HepG2 (cell line): ENCODE results near the gene TFDP2. TPM values are rescaled to one million over a fixed set of nuclear protein-coding genes. Genes with fewer than 3 reads are reported as not detected.

ENCODE experiments used
- ATAC-seq: fragments of 200-7000 bp; cut with Tn5 transposase; 3 replicates; pipeline ENCODE4 v1.9.1; 2020; ENCODE audit warnings: mild to moderate bottlenecking, moderate library complexity
- BruUV-seq: library from RNA; stranded (reverse); fragments of 400-500 nt; replicated peaks from 2 replicates; lab custom pipeline; 2021; lab: Mats Ljungman, UMichigan
- CTCF ChIA-PET: fragments of 300-600 bp; formaldehyde crosslinking; extraction: SDS; loops from one replicate; lab custom pipeline; 2021; ENCODE audit warnings: low total read pairs, inconsistent platforms, low intra/inter-chr PET ratio; lab: Yijun Ruan, JAX
- POLR2A ChIA-PET: fragments of 350-600 bp; sonication (Branson Sonifier 250); formaldehyde crosslinking; loops from one replicate; lab custom pipeline; 2020; ENCODE audit warnings: antibody characterized with exemption, inconsistent platforms; lab: Yijun Ruan, JAX
- DNase-seq: peaks from one replicate; pipeline ENCODE4 v3.0.0-alpha.2; 2015; ENCODE audit warnings: low spot score
- FAIRE-seq: peaks from 3 replicates; lab custom pipeline; 2011; peaks lifted over from hg19 to GRCh38; lab: Jason Lieb, UNC
- H2AFZ ChIP-seq: one replicate; pipeline ENCODE4 v1.6.1; 2011; ENCODE audit warnings: low read length, inconsistent platforms
- H3K27ac ChIP-seq: fragments of 300-600 bp; 3 replicates; pipeline ENCODE4 v1.8.0; 2011; ENCODE audit warnings: mixed run types, mild to moderate bottlenecking, mixed read lengths, low read length, inconsistent platforms; ENCODE audit not compliant: insufficient read depth; ENCODE audit errors: extremely low read length
- H3K27me3 ChIP-seq, 2 experiments: fragments of 200-600 bp in 1 of 2; 2 replicates in 1 of 2; 3 replicates in 1 of 2; pipeline versions ENCODE4 v1.6.0 to v1.8.0; 2011; ENCODE audit warnings: low read length in 2 of 2, mild to moderate bottlenecking in 2 of 2, moderate library complexity in 2 of 2, inconsistent platforms in 1 of 2; ENCODE audit not compliant: insufficient read depth in 2 of 2, control insufficient read depth in 1 of 2
- H3K36me3 ChIP-seq, 2 experiments: fragments of 200-600 bp in 1 of 2; replicated peaks in 1 of 2; 2 replicates in 1 of 2; 3 replicates in 1 of 2; pipeline versions ENCODE4 v1.5.1 to v1.8.0; 2011; ENCODE audit warnings: low read length in 2 of 2, inconsistent platforms in 1 of 2; ENCODE audit not compliant: insufficient read depth in 2 of 2, control insufficient read depth in 1 of 2
- H3K4me1 ChIP-seq: 2 replicates; pipeline ENCODE4 v1.5.1; 2012; ENCODE audit warnings: low read length, inconsistent platforms; ENCODE audit not compliant: insufficient read depth
- H3K4me2 ChIP-seq: 2 replicates; pipeline ENCODE4 v1.6.0; 2011; ENCODE audit warnings: low read depth, low read length, inconsistent platforms
- H3K4me3 ChIP-seq, 3 experiments: fragments of 200-600 bp in 1 of 3; sonication (generic), shearing (Covaris generic) in 1 of 3; replicated peaks in 1 of 3; 2 replicates each; pipeline ENCODE4 v1.5.1; 2011 to 2016; ENCODE audit warnings: low read length in 3 of 3, inconsistent platforms in 2 of 3, low read depth in 2 of 3, mild to moderate bottlenecking in 2 of 3, control low read depth in 1 of 3, mixed read lengths in 1 of 3; ENCODE audit not compliant: insufficient read depth in 1 of 3
- H3K79me2 ChIP-seq: one replicate; pipeline ENCODE4 v1.6.1; 2011; ENCODE audit warnings: low read length, inconsistent platforms; ENCODE audit not compliant: insufficient read depth
- H3K9ac ChIP-seq: 2 replicates; pipeline ENCODE4 v1.6.0; 2011; ENCODE audit warnings: mild to moderate bottlenecking, low read depth, low read length, inconsistent platforms; ENCODE audit not compliant: insufficient read depth
- H3K9me3 ChIP-seq: 2 replicates; pipeline ENCODE4 v1.5.1; 2012; ENCODE audit warnings: mild to moderate bottlenecking, low read length
- H4K20me1 ChIP-seq: 2 replicates; pipeline ENCODE4 v1.6.0; 2011; ENCODE audit warnings: inconsistent platforms, mild to moderate bottlenecking, low read length, moderate library complexity; ENCODE audit not compliant: insufficient read depth
- CBX5 ChIP-seq: sonication (generic); formaldehyde crosslinking; IDR thresholded peaks from 2 replicates; pipeline ENCODE4 v1.4.0; 2020; ENCODE audit warnings: missing genetic modification reagents, borderline replicate concordance
- CENPT ChIP-seq: sonication (generic); formaldehyde crosslinking; IDR thresholded peaks from 2 replicates; pipeline ENCODE4 v1.8.0; 2022; ENCODE audit warnings: low read depth, mild to moderate bottlenecking, moderate library complexity, missing genetic modification reagents
- CSRNP1 ChIP-seq: sonication (generic); formaldehyde crosslinking; IDR thresholded peaks from 2 replicates; pipeline ENCODE4 v1.8.1; 2023; ENCODE audit warnings: mild to moderate bottlenecking, missing genetic modification reagents
- FOXK1 ChIP-seq: sonication (generic); formaldehyde crosslinking; IDR thresholded peaks from 2 replicates; pipeline ENCODE4 v1.4.0; 2020; ENCODE audit warnings: low read depth, missing genetic modification reagents, borderline replicate concordance
- HNRNPUL1 ChIP-seq: fragments of 200-400 bp; formaldehyde crosslinking; IDR thresholded peaks from 2 replicates; pipeline ENCODE4 v1.6.1; 2017; ENCODE audit warnings: low read depth, mild to moderate bottlenecking, low read length, moderate library complexity
- HOXA3 ChIP-seq: sonication (generic); formaldehyde crosslinking; IDR thresholded peaks from 2 replicates; pipeline ENCODE4 v1.5.0; 2020; ENCODE audit warnings: missing genetic modification reagents
- IRX3 ChIP-seq: sonication (generic); formaldehyde crosslinking; IDR thresholded peaks from 2 replicates; pipeline ENCODE4 v1.8.1; 2023; ENCODE audit warnings: mild to moderate bottlenecking, low read depth, missing genetic modification reagents, borderline replicate concordance
- KDM6A ChIP-seq: IDR thresholded peaks from 2 replicates; pipeline ENCODE4 v1.6.1; 2016; ENCODE audit warnings: low read depth
- SMAD1 ChIP-seq: sonication (generic); formaldehyde crosslinking; IDR thresholded peaks from 2 replicates; pipeline ENCODE4 v1.4.0; 2020; ENCODE audit warnings: missing genetic modification reagents, low read depth, mild to moderate bottlenecking, borderline replicate concordance
- SUZ12 ChIP-seq: fragments of 150-350 bp; IDR thresholded peaks from 2 replicates; pipeline ENCODE4 v1.6.1; 2014; ENCODE audit warnings: low read depth, low read length
- TGIF2 ChIP-seq: IDR thresholded peaks from 2 replicates; pipeline ENCODE4 v1.6.1; 2016; ENCODE audit warnings: control low read depth, missing compliant biosample characterization
- ZBTB7A ChIP-seq: sonication (generic); formaldehyde crosslinking; IDR thresholded peaks from 2 replicates; pipeline ENCODE4 v1.8.0; 2022; ENCODE audit warnings: mild to moderate bottlenecking, missing genetic modification reagents
- ZNF329 ChIP-seq: sonication (generic); formaldehyde crosslinking; IDR thresholded peaks from 2 replicates; pipeline ENCODE4 v1.9.0; 2021; ENCODE audit warnings: low read depth, mild to moderate bottlenecking, missing genetic modification reagents
- ZNF484 ChIP-seq: sonication (generic); formaldehyde crosslinking; IDR thresholded peaks from 2 replicates; pipeline ENCODE4 v1.5.1; 2020; ENCODE audit warnings: mild to moderate bottlenecking, low read depth, missing genetic modification reagents, borderline replicate concordance
- WGBS: methylation state at CpG from one replicate; pipeline ENCODE4 v1.1.6; 2017; ENCODE audit warnings: low lambda C conversion rate; 5-methylcytosine and 5-hydroxymethylcytosine counted together
- in situ Hi-C: cut with HindIII; loops from 2 replicates; pipeline ENCODE4 v1.10.0; 2017; ENCODE audit warnings: low pct_unique_long_range_greater_than_20kb; ENCODE audit not compliant: extremely low pct_ligation_motif_present
- intact Hi-C: fragments of 100-400 bp; cut with micrococcal nuclease; formaldehyde crosslinking; loops from one replicate; pipeline ENCODE4 v1.10.0; 2022; ENCODE audit not compliant: unreplicated experiment
- polyA plus RNA-seq, 8 experiments: library from polyadenylated mRNA; depleted of rRNA in 3 of 8; stranded (reverse) in 7 of 8; unstranded in 1 of 8; fragments of >200 nt; fragmentation: Illumina TruSeq in 4 of 8; extraction: Trizol in 4 of 8; gene quantifications; 2 replicates each; pipeline versions ENCODE4 v1.2.1 to v1.2.3, GENCODE V29; 2011 to 2016; ENCODE audit warnings: low read depth in 4 of 8, missing spikeins in 1 of 8, mixed read lengths in 1 of 8; ENCODE audit not compliant: insufficient read depth in 1 of 8
- total RNA-seq, 5 experiments: library from RNA; depleted of rRNA; stranded (reverse); fragments of >200 nt; fragmentation: Illumina TruSeq; extraction: Trizol; gene quantifications; 2 replicates each; pipeline ENCODE4 v1.2.3, GENCODE V29; 2016; ENCODE audit warnings: low read depth in 1 of 5
- TF ChIP-seq, protein P1 (sequence below): IDR thresholded peaks from 2 replicates; pipeline ENCODE4 v1.4.0; 2020; ENCODE audit warnings: mild to moderate bottlenecking, missing genetic modification reagents
- TF ChIP-seq, protein P2 (sequence below): sonication (generic); formaldehyde crosslinking; conservative IDR thresholded peaks from 2 replicates; pipeline ENCODE4 v1.8.0; 2022; ENCODE audit warnings: mild to moderate bottlenecking, moderate library complexity, missing genetic modification reagents
- TF ChIP-seq, protein P3 (sequence below): sonication (generic); formaldehyde crosslinking; IDR thresholded peaks from 2 replicates; pipeline ENCODE4 v1.9.0; 2021; ENCODE audit warnings: missing genetic modification reagents, mild to moderate bottlenecking, borderline replicate concordance

Gene TFDP2
- total and polyA plus RNA-seq, 2 of the 13 experiments (the other 11 are each of a cell fraction or from before 2014, with no cell fraction given): 17.9 to 37.4 TPM

GRCh38 chr3:142072816-142073215, 76.5 kb downstream of the TFDP2 start:
- no peak for DNase-seq
- no peaks in the 10 kb centered on the region for H3K27me3 ChIP-seq
- H3K27ac ChIP-seq: no peak overlapping the region
- H4K20me1 ChIP-seq: no peaks in the 10 kb centered on the region
- no peaks in the 10 kb centered on the region for H3K79me2 ChIP-seq
- FAIRE-seq: no peak
- H3K4me1 ChIP-seq: no peaks in the 10 kb centered on the region
- in situ Hi-C loops: no loop called here
- H3K9me3 ChIP-seq: no peaks in the 10 kb centered on the region
- ChIA-PET CTCF (no interaction called here), POLR2A (no interaction called here)
- WGBS: 96% methylated on average over 3 of the region's 3 CpGs
- intact Hi-C loops: no loop called here
- no peak overlapping the region for H3K4me2 ChIP-seq
- no peak overlapping the region for H3K9ac ChIP-seq
- H3K36me3 ChIP-seq: no peaks in the 10 kb centered on the region; a peak in 1 of 5 replicates
- ATAC-seq: no peak
- BruUV-seq: no TSS peak
- H3K4me3 ChIP-seq: no peak overlapping the region
- no peak overlapping the region for H2AFZ ChIP-seq
- TF ChIP-seq SUZ12: no peak
- TF ChIP-seq SMAD1 (CRISPR knock-in tag): no peak
- TF ChIP-seq ZNF484 (CRISPR knock-in tag): no peak
- TF ChIP-seq, protein P1, sequence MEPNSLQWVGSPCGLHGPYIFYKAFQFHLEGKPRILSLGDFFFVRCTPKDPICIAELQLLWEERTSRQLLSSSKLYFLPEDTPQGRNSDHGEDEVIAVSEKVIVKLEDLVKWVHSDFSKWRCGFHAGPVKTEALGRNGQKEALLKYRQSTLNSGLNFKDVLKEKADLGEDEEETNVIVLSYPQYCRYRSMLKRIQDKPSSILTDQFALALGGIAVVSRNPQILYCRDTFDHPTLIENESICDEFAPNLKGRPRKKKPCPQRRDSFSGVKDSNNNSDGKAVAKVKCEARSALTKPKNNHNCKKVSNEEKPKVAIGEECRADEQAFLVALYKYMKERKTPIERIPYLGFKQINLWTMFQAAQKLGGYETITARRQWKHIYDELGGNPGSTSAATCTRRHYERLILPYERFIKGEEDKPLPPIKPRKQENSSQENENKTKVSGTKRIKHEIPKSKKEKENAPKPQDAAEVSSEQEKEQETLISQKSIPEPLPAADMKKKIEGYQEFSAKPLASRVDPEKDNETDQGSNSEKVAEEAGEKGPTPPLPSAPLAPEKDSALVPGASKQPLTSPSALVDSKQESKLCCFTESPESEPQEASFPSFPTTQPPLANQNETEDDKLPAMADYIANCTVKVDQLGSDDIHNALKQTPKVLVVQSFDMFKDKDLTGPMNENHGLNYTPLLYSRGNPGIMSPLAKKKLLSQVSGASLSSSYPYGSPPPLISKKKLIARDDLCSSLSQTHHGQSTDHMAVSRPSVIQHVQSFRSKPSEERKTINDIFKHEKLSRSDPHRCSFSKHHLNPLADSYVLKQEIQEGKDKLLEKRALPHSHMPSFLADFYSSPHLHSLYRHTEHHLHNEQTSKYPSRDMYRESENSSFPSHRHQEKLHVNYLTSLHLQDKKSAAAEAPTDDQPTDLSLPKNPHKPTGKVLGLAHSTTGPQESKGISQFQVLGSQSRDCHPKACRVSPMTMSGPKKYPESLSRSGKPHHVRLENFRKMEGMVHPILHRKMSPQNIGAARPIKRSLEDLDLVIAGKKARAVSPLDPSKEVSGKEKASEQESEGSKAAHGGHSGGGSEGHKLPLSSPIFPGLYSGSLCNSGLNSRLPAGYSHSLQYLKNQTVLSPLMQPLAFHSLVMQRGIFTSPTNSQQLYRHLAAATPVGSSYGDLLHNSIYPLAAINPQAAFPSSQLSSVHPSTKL (CRISPR knock-in tag): no peak
- TF ChIP-seq TGIF2 (CRISPR knock-in tag): no peak
- no peak for TF ChIP-seq KDM6A (CRISPR knock-in tag)
- TF ChIP-seq HOXA3 (CRISPR knock-in tag): no peak
- TF ChIP-seq, protein P2, sequence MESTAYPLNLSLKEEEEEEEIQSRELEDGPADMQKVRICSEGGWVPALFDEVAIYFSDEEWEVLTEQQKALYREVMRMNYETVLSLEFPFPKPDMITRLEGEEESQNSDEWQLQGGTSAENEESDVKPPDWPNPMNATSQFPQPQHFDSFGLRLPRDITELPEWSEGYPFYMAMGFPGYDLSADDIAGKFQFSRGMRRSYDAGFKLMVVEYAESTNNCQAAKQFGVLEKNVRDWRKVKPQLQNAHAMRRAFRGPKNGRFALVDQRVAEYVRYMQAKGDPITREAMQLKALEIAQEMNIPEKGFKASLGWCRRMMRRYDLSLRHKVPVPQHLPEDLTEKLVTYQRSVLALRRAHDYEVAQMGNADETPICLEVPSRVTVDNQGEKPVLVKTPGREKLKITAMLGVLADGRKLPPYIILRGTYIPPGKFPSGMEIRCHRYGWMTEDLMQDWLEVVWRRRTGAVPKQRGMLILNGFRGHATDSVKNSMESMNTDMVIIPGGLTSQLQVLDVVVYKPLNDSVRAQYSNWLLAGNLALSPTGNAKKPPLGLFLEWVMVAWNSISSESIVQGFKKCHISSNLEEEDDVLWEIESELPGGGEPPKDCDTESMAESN (CRISPR knock-in tag): no peak
- no peak for TF ChIP-seq CENPT (CRISPR knock-in tag)
- TF ChIP-seq, protein P3, sequence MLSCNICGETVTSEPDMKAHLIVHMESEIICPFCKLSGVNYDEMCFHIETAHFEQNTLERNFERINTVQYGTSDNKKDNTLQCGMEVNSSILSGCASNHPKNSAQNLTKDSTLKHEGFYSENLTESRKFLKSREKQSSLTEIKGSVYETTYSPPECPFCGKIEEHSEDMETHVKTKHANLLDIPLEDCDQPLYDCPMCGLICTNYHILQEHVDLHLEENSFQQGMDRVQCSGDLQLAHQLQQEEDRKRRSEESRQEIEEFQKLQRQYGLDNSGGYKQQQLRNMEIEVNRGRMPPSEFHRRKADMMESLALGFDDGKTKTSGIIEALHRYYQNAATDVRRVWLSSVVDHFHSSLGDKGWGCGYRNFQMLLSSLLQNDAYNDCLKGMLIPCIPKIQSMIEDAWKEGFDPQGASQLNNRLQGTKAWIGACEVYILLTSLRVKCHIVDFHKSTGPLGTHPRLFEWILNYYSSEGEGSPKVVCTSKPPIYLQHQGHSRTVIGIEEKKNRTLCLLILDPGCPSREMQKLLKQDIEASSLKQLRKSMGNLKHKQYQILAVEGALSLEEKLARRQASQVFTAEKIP (CRISPR knock-in tag): no peak
- no peak for TF ChIP-seq CSRNP1
- no peak for TF ChIP-seq IRX3 (CRISPR knock-in tag)
- TF ChIP-seq ZNF329 (CRISPR knock-in tag): no peak
- TF ChIP-seq HNRNPUL1: no peak
- TF ChIP-seq FOXK1 (CRISPR knock-in tag): no peak
- no peak for TF ChIP-seq ZBTB7A (CRISPR knock-in tag)
- no peak for TF ChIP-seq CBX5 (CRISPR knock-in tag)
